GM10248 (cell line): Measurements from ENCODE around the gene SLC20A1.
"Not testable (repeated sequence)": the region's sequence is repeated elsewhere in the genome, so short reads cannot be mapped to it uniquely, and the experiment has no call there.

ENCODE experiments used
- CTCF ChIA-PET: fragments of 300-600 bp; sonication (Branson Sonifier 250); formaldehyde crosslinking; extraction: SDS; loops from one replicate; lab custom pipeline; 2021; ENCODE audit warnings: antibody characterized with exemption; lab: Yijun Ruan, JAX
- POLR2A ChIA-PET: fragments of 350-650 bp; sonication (Branson Sonifier 250); formaldehyde crosslinking; extraction: SDS; loops from one replicate; lab custom pipeline; 2020; ENCODE audit warnings: antibody characterized with exemption; lab: Yijun Ruan, JAX
- DNase-seq: peaks from one replicate; pipeline ENCODE4 v3.0.0; 2012; ENCODE audit errors: extremely low spot score
- TF ChIP-seq, protein P1 (sequence below): IDR thresholded peaks from 2 replicates; pipeline ENCODE4 v1.5.1; 2012; ENCODE audit warnings: mild to moderate bottlenecking, low read depth; ENCODE audit errors: extremely low read depth, missing control alignments, control extremely low read depth

The SLC20A1 gene

DNA sequence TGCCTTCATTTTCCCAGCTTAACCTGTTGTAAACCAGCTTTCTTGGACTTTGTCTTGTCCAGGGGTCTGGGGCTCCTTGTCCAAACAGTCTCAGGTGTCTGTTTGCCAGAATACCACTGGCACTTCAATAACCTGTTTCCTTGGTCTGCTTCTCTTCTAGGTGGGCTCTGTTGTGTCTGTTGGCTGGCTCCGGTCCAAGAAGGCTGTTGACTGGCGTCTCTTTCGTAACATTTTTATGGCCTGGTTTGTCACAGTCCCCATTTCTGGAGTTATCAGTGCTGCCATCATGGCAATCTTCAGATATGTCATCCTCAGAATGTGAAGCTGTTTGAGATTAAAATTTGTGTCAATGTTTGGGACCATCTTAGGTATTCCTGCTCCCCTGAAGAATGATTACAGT, 17.0 kb downstream of the SLC20A1 start:
- CTCF ChIA-PET: interaction anchor here (0.8 to 2.4 kb wide), 6 partner anchors 9 to 44 kb away, joined by 3 to 8 read pairs (median 6); partner anchors contain the start of gene SLC20A1
- TF ChIP-seq, protein P1, sequence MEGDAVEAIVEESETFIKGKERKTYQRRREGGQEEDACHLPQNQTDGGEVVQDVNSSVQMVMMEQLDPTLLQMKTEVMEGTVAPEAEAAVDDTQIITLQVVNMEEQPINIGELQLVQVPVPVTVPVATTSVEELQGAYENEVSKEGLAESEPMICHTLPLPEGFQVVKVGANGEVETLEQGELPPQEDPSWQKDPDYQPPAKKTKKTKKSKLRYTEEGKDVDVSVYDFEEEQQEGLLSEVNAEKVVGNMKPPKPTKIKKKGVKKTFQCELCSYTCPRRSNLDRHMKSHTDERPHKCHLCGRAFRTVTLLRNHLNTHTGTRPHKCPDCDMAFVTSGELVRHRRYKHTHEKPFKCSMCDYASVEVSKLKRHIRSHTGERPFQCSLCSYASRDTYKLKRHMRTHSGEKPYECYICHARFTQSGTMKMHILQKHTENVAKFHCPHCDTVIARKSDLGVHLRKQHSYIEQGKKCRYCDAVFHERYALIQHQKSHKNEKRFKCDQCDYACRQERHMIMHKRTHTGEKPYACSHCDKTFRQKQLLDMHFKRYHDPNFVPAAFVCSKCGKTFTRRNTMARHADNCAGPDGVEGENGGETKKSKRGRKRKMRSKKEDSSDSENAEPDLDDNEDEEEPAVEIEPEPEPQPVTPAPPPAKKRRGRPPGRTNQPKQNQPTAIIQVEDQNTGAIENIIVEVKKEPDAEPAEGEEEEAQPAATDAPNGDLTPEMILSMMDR: no peak
- POLR2A ChIA-PET: interaction anchor here (1.0 kb wide), 1 partner anchor 63 kb away, joined by 3 read pairs; no protein-coding TSS in a partner anchor
- DNase-seq: no peak

DNA sequence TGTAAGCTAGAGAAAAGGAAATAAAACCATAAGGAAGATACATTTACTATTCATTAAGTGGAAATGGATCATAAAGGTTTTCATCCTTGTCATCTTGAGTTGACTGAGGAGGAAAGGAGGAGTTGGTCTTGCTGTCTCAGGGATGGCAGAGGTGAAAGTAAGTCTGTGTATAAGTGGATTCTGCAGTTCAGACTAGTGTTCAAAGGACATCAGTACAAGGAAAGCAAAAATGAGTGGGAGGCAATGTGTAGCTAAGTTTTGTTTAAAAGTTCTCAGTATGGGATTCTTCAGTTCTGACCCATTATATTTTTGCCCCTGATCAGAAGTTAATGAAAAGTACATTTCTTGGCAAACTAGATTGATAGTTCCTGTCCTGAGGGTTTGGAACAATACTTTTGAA, 18.9 kb downstream of the SLC20A1 start:
- ChIA-PET CTCF (interaction anchor here (1.1 to 10.4 kb wide), 4 partner anchors 12 to 64 kb away, joined by 3 to 67 read pairs (median 12); no protein-coding TSS in a partner anchor), POLR2A (interaction anchor here (1.0 to 2.8 kb wide), 2 partner anchors 9 to 19 kb away, joined by 3 to 12 read pairs; partner anchors contain the start of gene SLC20A1)
- DNase-seq: no peak
- TF ChIP-seq, protein P1: no peak

DNA sequence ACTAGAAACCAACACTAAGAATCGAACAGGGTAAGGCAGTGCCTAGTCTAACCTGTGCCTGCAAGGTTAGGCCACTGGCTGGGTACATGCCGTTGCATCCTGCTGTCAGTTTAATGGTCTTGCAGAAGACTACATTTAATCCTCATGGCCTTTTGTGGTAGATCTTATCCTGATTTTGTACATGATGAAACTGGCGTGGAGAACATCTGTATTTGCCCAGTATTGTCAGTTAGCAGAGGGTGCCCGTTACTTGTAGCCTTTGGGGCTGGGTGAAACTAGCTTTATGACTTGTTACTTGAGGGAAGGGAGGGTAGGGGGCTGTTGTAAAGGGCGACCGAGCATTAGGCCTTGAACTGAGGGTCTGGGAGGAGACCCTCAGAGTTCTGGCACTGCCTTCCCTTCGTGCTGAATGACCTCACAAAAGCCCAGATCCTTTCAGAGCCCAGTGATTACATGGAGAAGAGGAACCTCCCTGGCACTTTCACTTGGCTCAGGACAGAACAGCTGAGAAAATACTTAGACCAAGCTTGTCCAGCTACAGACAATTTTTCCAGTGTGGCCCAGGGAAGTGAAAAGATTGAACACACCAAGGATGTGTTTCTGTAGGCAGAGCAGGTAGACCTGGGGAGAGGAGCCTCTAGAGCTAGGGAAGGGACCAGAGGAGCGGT, 19.5 kb downstream of the SLC20A1 start:
- TF ChIP-seq, protein P1: no peak
- DNase-seq: no peak
- ChIA-PET CTCF (interaction anchor here (1.5 to 10.4 kb wide), 4 partner anchors 9 to 61 kb away, joined by 6 to 67 read pairs (median 12); no protein-coding TSS in a partner anchor), POLR2A (interaction anchor here (1.0 to 2.8 kb wide), 3 partner anchors 9 to 19 kb away, joined by 3 to 12 read pairs (median 4); partner anchors contain the start of gene SLC20A1)

DNA sequence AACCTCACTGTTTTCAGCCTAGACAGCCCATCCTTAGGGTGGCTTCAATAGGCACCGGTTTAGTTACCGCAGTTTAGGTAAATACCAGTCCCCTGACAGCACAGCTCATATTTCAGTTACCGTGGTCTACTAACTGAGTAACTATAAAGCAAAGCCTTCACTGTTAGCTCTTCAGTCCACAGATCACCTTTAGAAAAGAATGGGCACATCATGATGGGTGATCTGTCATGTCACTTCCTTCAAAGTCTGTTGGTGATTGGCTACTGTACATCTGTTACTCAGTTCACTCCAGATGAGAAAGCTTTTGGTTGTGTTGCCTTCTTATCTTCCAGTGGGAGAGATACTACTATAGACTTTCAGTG, 21.0 kb downstream of the SLC20A1 start:
- no peak for DNase-seq
- CTCF ChIA-PET: interaction anchor here (0.9 to 10.4 kb wide), 12 partner anchors 9 to 61 kb away, joined by 3 to 67 read pairs (median 4); partner anchors contain the start of gene SLC20A1

DNA sequence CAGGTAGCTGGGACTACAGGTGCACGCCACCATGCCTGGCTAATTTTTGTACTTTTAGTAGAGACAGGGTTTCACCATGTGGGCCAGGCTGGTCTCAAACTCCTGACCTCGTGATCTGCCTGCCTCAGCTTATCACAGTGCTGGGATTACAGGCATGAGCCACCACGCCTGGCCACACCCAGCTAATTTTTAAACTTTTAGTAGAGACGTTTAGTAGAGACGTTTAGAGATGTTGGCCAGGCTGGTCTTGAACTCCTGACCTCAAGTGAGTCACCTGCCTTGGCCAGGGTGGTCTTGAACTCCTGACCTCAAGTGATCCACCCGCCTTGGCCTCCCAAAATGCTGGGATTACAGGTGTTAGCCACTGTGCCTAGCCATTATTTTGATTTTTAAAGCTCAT, 21.8 kb downstream of the SLC20A1 start:
- not testable (repeated sequence) for DNase-seq
- ChIA-PET CTCF (interaction anchor here (0.7 to 10.4 kb wide), 11 partner anchors 8 to 67 kb away, joined by 3 to 67 read pairs (median 4); no protein-coding TSS in a partner anchor), POLR2A (interaction anchor here (1.4 kb wide), 1 partner anchor 9 kb away, joined by 4 read pairs; no protein-coding TSS in a partner anchor)

More for the DNA sequence above, 21.0 kb downstream of the SLC20A1 start:
- POLR2A ChIA-PET: interaction anchor here (0.6 to 2.8 kb wide), 3 partner anchors 8 to 21 kb away, joined by 4 to 12 read pairs (median 7); partner anchors contain the start of gene SLC20A1
- TF ChIP-seq, protein P1: no peak

DNA sequence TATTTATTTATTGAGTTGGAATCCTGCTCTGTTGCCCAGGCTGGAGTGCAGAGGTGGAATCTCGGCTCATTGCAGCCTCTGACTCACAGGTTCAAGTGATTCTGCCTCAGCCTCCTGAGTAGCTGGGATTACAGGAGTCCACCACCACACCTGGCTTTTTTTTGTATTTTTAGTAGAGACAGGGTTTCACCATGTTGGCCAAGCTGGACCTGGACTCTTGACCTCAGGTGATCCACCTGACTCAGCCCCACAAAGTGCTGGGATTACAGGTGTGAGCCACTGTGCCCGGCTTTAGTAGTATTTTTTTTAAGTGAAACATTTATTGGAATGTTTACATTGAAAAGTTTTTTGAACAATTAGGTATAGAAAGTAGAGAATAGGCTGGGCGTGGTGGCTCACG, 23.9 kb downstream of the SLC20A1 start:
- ChIA-PET POLR2A (interaction anchor here (1.3 kb wide), 1 partner anchor 11 kb away, joined by 8 read pairs; no protein-coding TSS in a partner anchor), CTCF (interaction anchor here (0.9 to 10.4 kb wide), 8 partner anchors 11 to 272 kb away, joined by 3 to 67 read pairs (median 8); partner anchors contain the start of gene SLC20A1)
- DNase-seq: no peak
- TF ChIP-seq, protein P1: no peak
